ENCODE results near the gene NMS. TPM values are rescaled to one million over a fixed set of nuclear protein-coding genes. Genes with fewer than 3 reads are reported as not detected.

NMS gene
- total and polyA plus RNA-seq, 2 donors (not counting 1 experiment from before 2014, with no cell fraction given) = not detected

GRCh38 chr2:100529900-100530299 lies 59.6 kb downstream of the NMS start:
- H3K9ac ChIP-seq (ENCODE audit: low read length) = no peak overlapping the region
- H3K27me3 ChIP-seq (replicated peaks in 1 of 4; ENCODE audit: control extremely low read depth in 1 of 4, control insufficient read depth in 3 of 4, insufficient read depth in 4 of 4, low read length in 3 of 4) = peaks cover 0 to 3% (median 1%) of the 10 kb centered on the region in 4 experiments
- no peaks in the 10 kb centered on the region for H3K36me3 ChIP-seq (replicated peaks in 1 of 2; ENCODE audit: control extremely low read depth in 1 of 2, control insufficient read depth in 1 of 2, extremely low read depth in 1 of 2, insufficient read depth in 2 of 2, low read length in 1 of 2)
- intact Hi-C loops (cut with micrococcal nuclease) = no loop called here
- H3K9me3 Mint-ChIP-seq (ENCODE audit: insufficient read depth) = no peaks in the 10 kb centered on the region
- no peak overlapping the region for H3K4me3 Mint-ChIP-seq
- H4K20me1 ChIP-seq (ENCODE audit: control insufficient read depth, insufficient read depth, low read length, poor library complexity, severe bottlenecking) = no peaks in the 10 kb centered on the region
- H3K79me2 ChIP-seq (ENCODE audit: control insufficient read depth, insufficient read depth, low read length) = no peaks in the 10 kb centered on the region
- no peak overlapping the region for H2AFZ ChIP-seq (ENCODE audit: insufficient read depth, low read depth, low read length, poor library complexity, severe bottlenecking)
- WGBS (ENCODE audit: insufficient coverage) = 76% methylated on average over 6 of the region's 6 CpGs
- TF ChIP-seq EZH2 (IDR thresholded peaks at IDR 0.05; ENCODE audit: borderline replicate concordance, insufficient read depth, low read depth, low read length, poor library complexity, severe bottlenecking) (no peak), CTCF (IDR thresholded peaks at IDR 0.05) (no peak)
- H3K4me3 ChIP-seq (ENCODE audit: control extremely low read depth in 1 of 5, extremely low read depth in 1 of 5, insufficient read depth in 1 of 5, low read depth in 2 of 5, low read length in 4 of 5) = no peak overlapping the region
- no peak for ATAC-seq (ENCODE audit: low read depth)
- H3K27ac ChIP-seq (ENCODE audit: low read length in 2 of 2) = no peak overlapping the region
- no peak overlapping the region for H3K4me2 ChIP-seq (replicated peaks; ENCODE audit: low read depth, low read length, poor library complexity, severe bottlenecking)
- no peaks in the 10 kb centered on the region for H3K4me1 ChIP-seq (ENCODE audit: control insufficient read depth in 2 of 2, insufficient read depth in 2 of 2, low read length in 2 of 2)
- no peak overlapping the region for H3K27ac Mint-ChIP-seq
- no peak for DNase-seq
- ChIA-PET POLR2A (no interaction called here), CTCF (no interaction called here)
- no peaks in the 10 kb centered on the region for H3K4me1 Mint-ChIP-seq
- peaks cover 0 to 5% (median 0%) of the 10 kb centered on the region in 3 donors for H3K9me3 ChIP-seq (ENCODE audit: control extremely low read depth in 1 of 3, control insufficient read depth in 2 of 3, insufficient read depth in 1 of 3, low read length in 2 of 3)
- H3K27me3 Mint-ChIP-seq = peaks cover 23% of the 10 kb centered on the region

Other genes starting within 250 kb of the NMS start
- gene LONRF2, start 148.0 kb upstream of the NMS start, total RNA-seq = 0.29 and 0.32 TPM in 2 replicates
- gene LONRF2, start 148.0 kb upstream of the NMS start, polyA plus RNA-seq = not detected in 2 replicates
- 9.9 and 10.7 TPM in 2 replicates for gene CHST10, start 52.8 kb upstream of the NMS start, total RNA-seq
- gene CHST10, start 52.8 kb upstream of the NMS start, polyA plus RNA-seq = 5.2 and 5.6 TPM in 2 replicates
- gene PDCL3, start 92.5 kb downstream of the NMS start, total RNA-seq = 18.1 and 24.1 TPM in 2 replicates
- gene PDCL3, start 92.5 kb downstream of the NMS start, polyA plus RNA-seq = 5.6 and 9.1 TPM in 2 replicates